OCI-LY7 (cell line): ENCODE results near the gene ERN1. TPM values are rescaled to one million over a fixed set of nuclear protein-coding genes. Genes with fewer than 3 reads are reported as not detected.

ENCODE experiments used
- BruUV-seq: library from RNA; stranded (reverse); fragments of 400-500 nt; replicated peaks from 2 replicates; lab custom pipeline; 2021; lab: Mats Ljungman, UMichigan
- CTCF ChIA-PET: fragments of 300-600 bp; sonication (Branson Sonifier 250); formaldehyde crosslinking; loops from one replicate; lab custom pipeline; 2022; ENCODE audit warnings: antibody characterized with exemption; ENCODE audit not compliant: unreplicated experiment; lab: Charles Lee
- POLR2A ChIA-PET: fragments of 300-600 bp; sonication (Branson Sonifier 250); formaldehyde crosslinking; loops from one replicate; lab custom pipeline; 2022; ENCODE audit warnings: antibody characterized with exemption; lab: Charles Lee
- DNase-seq: peaks from one replicate; pipeline ENCODE4 v3.0.0-alpha.2; 2015; ENCODE audit warnings: low spot score
- H2AFZ ChIP-seq: fragments of 200-600 bp; sonication (generic), shearing (Covaris generic); 2 replicates; pipeline ENCODE4 v1.6.1; 2014; ENCODE audit warnings: mild to moderate bottlenecking, antibody characterized with exemption, low read length, moderate library complexity
- H3K27ac ChIP-seq: fragments of 200-600 bp; sonication (generic); 2 replicates; pipeline ENCODE4 v1.5.1; 2014; ENCODE audit warnings: mixed run types, low read depth, mild to moderate bottlenecking, moderate library complexity, low read length, inconsistent platforms; ENCODE audit not compliant: poor library complexity, severe bottlenecking
- H3K36me3 ChIP-seq: fragments of 200-600 bp; sonication (generic); 2 replicates; pipeline ENCODE4 v1.6.1; 2014; ENCODE audit warnings: mild to moderate bottlenecking, antibody characterized with exemption, low read length, moderate library complexity, mixed read lengths; ENCODE audit not compliant: insufficient read depth
- H3K4me1 ChIP-seq: fragments of 200-600 bp; sonication (generic); 2 replicates; pipeline ENCODE4 v1.5.1; 2014; ENCODE audit warnings: mild to moderate bottlenecking, low read length; ENCODE audit not compliant: insufficient read depth, poor library complexity, severe bottlenecking
- H3K4me2 ChIP-seq: fragments of 200-600 bp; sonication (generic); 2 replicates; pipeline ENCODE4 v1.6.1; 2014; ENCODE audit warnings: mild to moderate bottlenecking, low read length
- H3K4me3 ChIP-seq: fragments of 200-600 bp; sonication (generic); 2 replicates; pipeline ENCODE4 v1.5.1; 2014; ENCODE audit warnings: mild to moderate bottlenecking, low read depth, low read length; ENCODE audit not compliant: poor library complexity, severe bottlenecking
- H3K79me2 ChIP-seq: fragments of 200-600 bp; sonication (generic); 2 replicates; pipeline ENCODE4 v1.6.1; 2016; ENCODE audit warnings: low read depth, mild to moderate bottlenecking, low read length, moderate library complexity, mixed read lengths; ENCODE audit not compliant: insufficient read depth
- H3K9me2 ChIP-seq: fragments of 200-600 bp; sonication (generic); 2 replicates; pipeline ENCODE4 v1.6.1; 2016; ENCODE audit warnings: mild to moderate bottlenecking, low read length, mixed read lengths; ENCODE audit not compliant: insufficient read depth
- H3K9me3 ChIP-seq: fragments of 200-600 bp; sonication (generic); 2 replicates; pipeline ENCODE4 v1.6.1; 2014; ENCODE audit warnings: mild to moderate bottlenecking, mixed run types, low read length, mixed read lengths
- H4K20me1 ChIP-seq: fragments of 200-600 bp; sonication (generic); 2 replicates; pipeline ENCODE4 v1.6.1; 2014; ENCODE audit warnings: mild to moderate bottlenecking, antibody characterized with exemption, low read length, moderate library complexity, mixed read lengths; ENCODE audit not compliant: insufficient read depth
- EZH2phosphoT487 ChIP-seq: fragments of 200-600 bp; sonication (generic); IDR thresholded peaks from 2 replicates; pipeline ENCODE4 v1.6.1; 2018; ENCODE audit warnings: low read depth, borderline replicate concordance, mild to moderate bottlenecking, mixed run types, antibody characterized with exemption, low read length, moderate library complexity, mixed read lengths
- intact Hi-C: fragments of 100-400 bp; cut with micrococcal nuclease; formaldehyde crosslinking; loops from one replicate; pipeline ENCODE4 v1.10.0; 2022; ENCODE audit not compliant: unreplicated experiment
- total RNA-seq, 2 experiments: library from RNA; depleted of rRNA in 1 of 2; stranded (reverse); fragments of >200 nt in 1 of 2; shearing (Covaris generic) in 1 of 2; gene quantifications; 2 replicates each; pipeline ENCODE4 v1.2.3, GENCODE V29; 2014 to 2022
- TF ChIP-seq, protein P1 (sequence below): fragments of 200-600 bp; sonication (generic); conservative IDR thresholded peaks from 2 replicates; pipeline ENCODE4 v1.5.1; 2014; ENCODE audit warnings: mild to moderate bottlenecking, antibody characterized with exemption, low read length, moderate library complexity, mixed read lengths

The ERN1 gene
- total RNA-seq, 2 experiments from 2014 or later = 22.0 to 70.3 TPM

DNA sequence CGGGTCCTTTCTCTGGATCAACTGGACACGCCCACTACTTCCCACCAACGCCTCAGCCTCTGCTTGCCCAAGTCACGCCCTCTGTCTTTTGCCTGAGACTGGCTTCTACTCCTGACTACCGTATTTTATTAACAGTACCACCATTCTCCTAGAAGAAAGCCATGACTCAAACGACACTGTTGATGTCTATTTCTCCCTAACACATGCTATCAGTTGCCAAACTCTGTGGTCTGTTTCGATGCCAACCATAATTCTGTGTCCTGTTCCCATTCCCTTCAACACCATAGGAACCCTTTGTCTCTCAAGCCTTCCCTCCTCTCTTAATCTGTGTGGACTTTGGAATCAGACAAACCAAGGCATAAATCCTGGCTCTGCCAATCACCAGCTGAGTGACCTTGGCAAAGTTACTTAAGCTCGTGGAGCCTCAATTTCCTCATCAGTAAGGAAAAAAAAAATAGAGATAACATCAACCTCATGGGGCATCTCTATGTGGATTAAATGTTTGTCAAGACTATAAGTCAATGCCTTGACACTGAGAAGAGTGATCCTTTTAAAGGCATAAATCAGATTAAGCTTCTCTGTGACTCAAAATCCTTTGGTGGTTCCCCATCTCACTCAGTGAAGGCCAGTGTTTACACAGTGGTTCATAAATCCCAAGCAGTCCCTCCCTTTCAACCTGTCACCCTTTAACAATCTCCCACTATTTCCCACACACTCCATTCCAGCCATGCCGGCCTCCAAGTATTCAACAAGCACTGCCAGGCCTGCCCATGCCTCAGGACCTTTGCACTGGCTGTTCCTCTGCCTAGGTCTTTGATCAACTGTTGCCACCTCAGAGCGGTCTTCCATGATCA, 45.6 kb downstream of the ERN1 start:
- Histone ChIP-seq H3K4me2 (peak overlapping the region; percentile 62), H4K20me1 (no peaks in the 10 kb centered on the region), H2AFZ (peak overlapping the region; percentile 8; the same call in 1 of the 2 replicates), H3K9me3 (no peaks in the 10 kb centered on the region), H3K79me2 (peaks cover 10% of the 10 kb centered on the region; the same call in 1 of the 2 replicates), H3K27ac (peak overlapping the region; percentile 62), H3K4me1 (peaks cover 86% of the 10 kb centered on the region), H3K9me2 (no peaks in the 10 kb centered on the region), H3K36me3 (peaks cover 13% of the 10 kb centered on the region), H3K4me3 (no peak overlapping the region)
- no TSS peak for BruUV-seq
- no peak for DNase-seq
- no peak for TF ChIP-seq EZH2phosphoT487
- TF ChIP-seq, protein P1, sequence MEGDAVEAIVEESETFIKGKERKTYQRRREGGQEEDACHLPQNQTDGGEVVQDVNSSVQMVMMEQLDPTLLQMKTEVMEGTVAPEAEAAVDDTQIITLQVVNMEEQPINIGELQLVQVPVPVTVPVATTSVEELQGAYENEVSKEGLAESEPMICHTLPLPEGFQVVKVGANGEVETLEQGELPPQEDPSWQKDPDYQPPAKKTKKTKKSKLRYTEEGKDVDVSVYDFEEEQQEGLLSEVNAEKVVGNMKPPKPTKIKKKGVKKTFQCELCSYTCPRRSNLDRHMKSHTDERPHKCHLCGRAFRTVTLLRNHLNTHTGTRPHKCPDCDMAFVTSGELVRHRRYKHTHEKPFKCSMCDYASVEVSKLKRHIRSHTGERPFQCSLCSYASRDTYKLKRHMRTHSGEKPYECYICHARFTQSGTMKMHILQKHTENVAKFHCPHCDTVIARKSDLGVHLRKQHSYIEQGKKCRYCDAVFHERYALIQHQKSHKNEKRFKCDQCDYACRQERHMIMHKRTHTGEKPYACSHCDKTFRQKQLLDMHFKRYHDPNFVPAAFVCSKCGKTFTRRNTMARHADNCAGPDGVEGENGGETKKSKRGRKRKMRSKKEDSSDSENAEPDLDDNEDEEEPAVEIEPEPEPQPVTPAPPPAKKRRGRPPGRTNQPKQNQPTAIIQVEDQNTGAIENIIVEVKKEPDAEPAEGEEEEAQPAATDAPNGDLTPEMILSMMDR = no peak
- POLR2A ChIA-PET = interaction anchor here (0.9 to 2.5 kb wide), 5 partner anchors 9 to 47 kb away, joined by 4 to 10 read pairs (median 5); partner anchors contain the start of gene ERN1
- intact Hi-C loops = no loop called here
- CTCF ChIA-PET = interaction anchor here (1.1 kb wide), 1 partner anchor 10 kb away, joined by 5 read pairs; no protein-coding TSS in a partner anchor

DNA sequence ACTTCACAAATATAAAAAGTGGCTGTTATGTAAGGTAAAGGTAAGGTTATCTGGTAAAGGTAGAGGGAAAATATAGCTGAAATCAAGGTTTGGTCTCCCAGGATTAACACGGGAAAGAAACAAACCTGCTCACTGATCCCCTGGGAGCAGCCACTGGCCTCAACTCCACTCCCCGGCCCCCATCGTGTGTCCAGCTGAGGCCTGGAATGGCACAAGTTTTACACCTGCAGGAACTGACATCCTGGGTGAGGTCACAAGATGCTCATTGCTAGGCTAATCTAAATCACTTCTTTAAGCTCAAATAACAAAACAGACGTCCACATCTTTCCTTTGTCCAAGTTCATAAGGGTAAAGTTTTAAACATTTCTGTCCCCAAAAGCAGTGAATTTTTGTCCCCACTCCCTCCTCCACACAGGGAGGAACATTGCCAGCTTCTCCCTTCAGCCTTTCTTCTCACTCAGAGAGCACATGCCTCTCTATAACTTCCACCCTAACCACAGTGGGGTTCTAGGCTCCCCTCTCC, 46.3 kb downstream of the ERN1 start:
- peaks cover 10% of the 10 kb centered on the region; the same call in 1 of the 2 replicates for H3K79me2 ChIP-seq
- no peaks in the 10 kb centered on the region for H4K20me1 ChIP-seq
- ChIA-PET CTCF (no interaction called here), POLR2A (interaction anchor here (0.9 to 2.5 kb wide), 4 partner anchors 9 to 46 kb away, joined by 4 to 10 read pairs (median 5); partner anchors contain the start of gene ERN1)
- H3K27ac ChIP-seq = peak overlapping the region; percentile 62
- peak; percentile 38 for DNase-seq
- H2AFZ ChIP-seq = peak overlapping the region; percentile 8; the same call in 1 of the 2 replicates
- H3K36me3 ChIP-seq = peaks cover 20% of the 10 kb centered on the region
- H3K9me3 ChIP-seq = no peaks in the 10 kb centered on the region
- no peak overlapping the region for H3K4me3 ChIP-seq
- H3K9me2 ChIP-seq = no peaks in the 10 kb centered on the region
- intact Hi-C loops = no loop called here
- peak overlapping the region; percentile 62 for H3K4me2 ChIP-seq
- BruUV-seq = no TSS peak
- peaks cover 93% of the 10 kb centered on the region for H3K4me1 ChIP-seq
- no peak for TF ChIP-seq EZH2phosphoT487
- TF ChIP-seq, protein P1 = no peak
